HG02938 (cell line): ENCODE results near the gene PTPRG.

Experiments
- ATAC-seq: cut with Tn5 transposase; IDR thresholded peaks from one replicate; pipeline ENCODE4 v1.9.1; 2021; ENCODE audit warnings: mild to moderate bottlenecking, moderate library complexity; ENCODE audit not compliant: unreplicated experiment

PTPRG gene

GRCh38 chr3:61789861-61790260 lies 228.5 kb downstream of the PTPRG start:
- ATAC-seq, result no peak

- no peak for ATAC-seq
Measured at GRCh38 chr3:61790411-61790810, 229.0 kb downstream of the PTPRG start.

- ATAC-seq, result no peak
Measured at GRCh38 chr3:61793056-61793455, 231.7 kb downstream of the PTPRG start.

GRCh38 chr3:61793521-61793920 lies 232.2 kb downstream of the PTPRG start:
- ATAC-seq, result no peak

- no peak for ATAC-seq
Measured at GRCh38 chr3:61794341-61794740, 233.0 kb downstream of the PTPRG start.

- ATAC-seq, result no peak
Measured at GRCh38 chr3:61794961-61795360, 233.6 kb downstream of the PTPRG start.

- no peak for ATAC-seq
Measured at GRCh38 chr3:61796088-61796680, 234.8 kb downstream of the PTPRG start.

- ATAC-seq, result no peak
Measured at GRCh38 chr3:61796911-61797310, 235.5 kb downstream of the PTPRG start.

- no peak for ATAC-seq
Measured at GRCh38 chr3:61802772-61803171, 241.4 kb downstream of the PTPRG start.

GRCh38 chr3:61803983-61804382 lies 242.6 kb downstream of the PTPRG start:
- ATAC-seq, result no peak

GRCh38 chr3:61804782-61805181 lies 243.4 kb downstream of the PTPRG start:
- ATAC-seq, result no peak

GRCh38 chr3:61805510-61806080 lies 244.2 kb downstream of the PTPRG start:
- no peak for ATAC-seq

GRCh38 chr3:61806810-61807209 lies 245.4 kb downstream of the PTPRG start:
- ATAC-seq, result no peak

- ATAC-seq, result no peak
Measured at GRCh38 chr3:61807865-61808276, 246.5 kb downstream of the PTPRG start.

GRCh38 chr3:61808526-61808925 lies 247.2 kb downstream of the PTPRG start:
- ATAC-seq, result no peak

- ATAC-seq, result no peak
Measured at GRCh38 chr3:61808999-61809398, 247.6 kb downstream of the PTPRG start.

- ATAC-seq, result no peak
Measured at GRCh38 chr3:61809879-61810278, 248.5 kb downstream of the PTPRG start.

- ATAC-seq, result no peak
Measured at GRCh38 chr3:61810953-61811497, 249.7 kb downstream of the PTPRG start.

- ATAC-seq, result no peak
Measured at GRCh38 chr3:61811652-61812051, 250.3 kb downstream of the PTPRG start.

GRCh38 chr3:61812085-61812484 lies 250.7 kb downstream of the PTPRG start:
- no peak for ATAC-seq

- no peak for ATAC-seq
Measured at GRCh38 chr3:61812517-61812916, 251.1 kb downstream of the PTPRG start.

GRCh38 chr3:61813636-61814035 lies 252.3 kb downstream of the PTPRG start:
- no peak for ATAC-seq

- no peak for ATAC-seq
Measured at GRCh38 chr3:61814674-61815073, 253.3 kb downstream of the PTPRG start.
